Smooth muscle cell (in vitro differentiated cells): ENCODE results near the gene GNB3. TPM values are rescaled to one million over a fixed set of nuclear protein-coding genes. Genes with fewer than 3 reads are reported as not detected.
A peak's percentile ranks its signal among the peaks of the same experiment; 100 is the strongest.

Source experiments
- DNase-seq: peaks from one replicate; lab custom pipeline; 2025; ENCODE audit not compliant: unreplicated experiment; lab: John Stamatoyannopoulos, UW
- H2AFZ ChIP-seq: fragments of 200-600 bp; sonication (generic); 2 replicates; pipeline ENCODE4 v1.6.0; 2016; ENCODE audit warnings: antibody characterized with exemption, low read depth, mild to moderate bottlenecking
- H3F3A ChIP-seq: fragments of 200-600 bp; sonication (generic); 2 replicates; pipeline ENCODE4 v1.6.0; 2017; ENCODE audit warnings: antibody characterized with exemption, low read depth
- H3K27ac ChIP-seq: fragments of 200-600 bp; sonication (generic); 2 replicates; pipeline ENCODE4 v1.5.1; 2016; ENCODE audit warnings: low read depth, mild to moderate bottlenecking
- H3K27me3 ChIP-seq: fragments of 200-600 bp; sonication (generic); 2 replicates; pipeline ENCODE4 v1.6.1; 2016; ENCODE audit warnings: low read depth, mild to moderate bottlenecking
- H3K36me3 ChIP-seq: fragments of 200-600 bp; sonication (generic); 2 replicates; pipeline ENCODE4 v1.5.1; 2016; ENCODE audit warnings: low read depth
- H3K4me1 ChIP-seq: fragments of 200-600 bp; sonication (generic); 2 replicates; pipeline ENCODE4 v1.5.1; 2016; ENCODE audit warnings: low read depth
- H3K4me2 ChIP-seq: fragments of 200-600 bp; sonication (generic); 2 replicates; pipeline ENCODE4 v1.6.0; 2016; ENCODE audit warnings: mild to moderate bottlenecking
- H3K4me3 ChIP-seq: fragments of 200-600 bp; sonication (generic); 2 replicates; pipeline ENCODE4 v1.5.1; 2016; ENCODE audit warnings: mild to moderate bottlenecking
- H3K79me2 ChIP-seq: fragments of 200-600 bp; sonication (generic); 2 replicates; pipeline ENCODE4 v1.6.0; 2016; ENCODE audit warnings: low read depth, mild to moderate bottlenecking
- H3K9ac ChIP-seq: fragments of 200-600 bp; sonication (generic); 2 replicates; pipeline ENCODE4 v1.6.0; 2016; ENCODE audit warnings: low read depth
- H3K9me3 ChIP-seq: fragments of 200-600 bp; sonication (generic); replicated peaks from 2 replicates; pipeline ENCODE4 v1.5.1; 2016; ENCODE audit warnings: low read depth
- H4K20me1 ChIP-seq: fragments of 200-600 bp; sonication (generic); 2 replicates; pipeline ENCODE4 v1.6.0; 2016; ENCODE audit warnings: low read depth
- WGBS: methylation state at CpG from one replicate; pipeline ENCODE4 v1.1.7; 2016; ENCODE audit warnings: low lambda C conversion rate; 5-methylcytosine and 5-hydroxymethylcytosine counted together
- polyA plus RNA-seq: library from polyadenylated mRNA; unstranded; fragments of >200 nt; fragmentation: Nextera tagmentation; extraction: Ambion mirVana; gene quantifications from 2 replicates; pipeline ENCODE4 v1.2.1, GENCODE V29; 2016
- total RNA-seq: library from RNA; depleted of rRNA; stranded (reverse); fragments of >200 nt; gene quantifications from 2 replicates; pipeline ENCODE4 v1.2.3, GENCODE V29; 2014
- TF ChIP-seq, protein P1 (sequence below): fragments of 200-600 bp; sonication (generic); IDR thresholded peaks from 2 replicates; pipeline ENCODE4 v1.5.1; 2017; ENCODE audit warnings: borderline replicate concordance, mild to moderate bottlenecking, antibody characterized with exemption; ENCODE audit not compliant: insufficient read depth, poor library complexity, severe bottlenecking

The GNB3 gene
- total and polyA plus RNA-seq, 2 experiments from 2014 or later = 6.2 to 6.3 TPM

DNA sequence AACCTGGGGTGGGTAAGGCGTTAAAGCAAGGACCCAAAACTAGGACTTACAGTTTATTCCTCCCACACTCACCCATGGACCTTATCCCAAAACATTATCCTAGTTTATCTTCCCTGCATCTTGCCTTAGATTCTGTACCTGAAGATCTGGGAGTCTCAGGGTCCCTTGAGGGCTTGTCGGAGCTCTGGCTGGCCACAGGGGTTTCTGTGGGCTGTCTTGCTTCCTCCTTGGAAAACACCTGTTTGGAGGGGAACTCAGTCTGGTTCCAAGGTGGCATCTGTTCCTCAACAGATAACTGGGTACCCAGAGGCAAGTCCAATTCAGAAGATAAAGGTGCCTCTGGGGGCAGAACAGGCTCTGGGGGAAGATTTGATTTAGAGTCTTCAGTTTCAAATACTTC lies 8.7 kb downstream of the GNB3 start:
- no peak overlapping the region for H3K27ac ChIP-seq
- DNase-seq = no peak
- no peak overlapping the region for H3K9ac ChIP-seq
- no peaks in the 10 kb centered on the region for H3K27me3 ChIP-seq
- TF ChIP-seq, protein P1, sequence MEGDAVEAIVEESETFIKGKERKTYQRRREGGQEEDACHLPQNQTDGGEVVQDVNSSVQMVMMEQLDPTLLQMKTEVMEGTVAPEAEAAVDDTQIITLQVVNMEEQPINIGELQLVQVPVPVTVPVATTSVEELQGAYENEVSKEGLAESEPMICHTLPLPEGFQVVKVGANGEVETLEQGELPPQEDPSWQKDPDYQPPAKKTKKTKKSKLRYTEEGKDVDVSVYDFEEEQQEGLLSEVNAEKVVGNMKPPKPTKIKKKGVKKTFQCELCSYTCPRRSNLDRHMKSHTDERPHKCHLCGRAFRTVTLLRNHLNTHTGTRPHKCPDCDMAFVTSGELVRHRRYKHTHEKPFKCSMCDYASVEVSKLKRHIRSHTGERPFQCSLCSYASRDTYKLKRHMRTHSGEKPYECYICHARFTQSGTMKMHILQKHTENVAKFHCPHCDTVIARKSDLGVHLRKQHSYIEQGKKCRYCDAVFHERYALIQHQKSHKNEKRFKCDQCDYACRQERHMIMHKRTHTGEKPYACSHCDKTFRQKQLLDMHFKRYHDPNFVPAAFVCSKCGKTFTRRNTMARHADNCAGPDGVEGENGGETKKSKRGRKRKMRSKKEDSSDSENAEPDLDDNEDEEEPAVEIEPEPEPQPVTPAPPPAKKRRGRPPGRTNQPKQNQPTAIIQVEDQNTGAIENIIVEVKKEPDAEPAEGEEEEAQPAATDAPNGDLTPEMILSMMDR = no peak
- no peak overlapping the region for H3K4me3 ChIP-seq
- H3K36me3 ChIP-seq = no peaks in the 10 kb centered on the region
- H3K4me1 ChIP-seq = no peaks in the 10 kb centered on the region
- no peaks in the 10 kb centered on the region for H3K9me3 ChIP-seq
- no peak overlapping the region for H2AFZ ChIP-seq
- H4K20me1 ChIP-seq = no peaks in the 10 kb centered on the region
- no peak overlapping the region for H3K4me2 ChIP-seq
- peaks cover 9% of the 10 kb centered on the region for H3K79me2 ChIP-seq
- WGBS = 97% methylated on average over 2 of the region's 2 CpGs
- H3F3A ChIP-seq = peaks cover 7% of the 10 kb centered on the region

GRCh38 chr12:6849976-6850560 lies 9.3 kb downstream of the GNB3 start:
- peak overlapping the region; percentile 84 for H3K4me2 ChIP-seq

DNA sequence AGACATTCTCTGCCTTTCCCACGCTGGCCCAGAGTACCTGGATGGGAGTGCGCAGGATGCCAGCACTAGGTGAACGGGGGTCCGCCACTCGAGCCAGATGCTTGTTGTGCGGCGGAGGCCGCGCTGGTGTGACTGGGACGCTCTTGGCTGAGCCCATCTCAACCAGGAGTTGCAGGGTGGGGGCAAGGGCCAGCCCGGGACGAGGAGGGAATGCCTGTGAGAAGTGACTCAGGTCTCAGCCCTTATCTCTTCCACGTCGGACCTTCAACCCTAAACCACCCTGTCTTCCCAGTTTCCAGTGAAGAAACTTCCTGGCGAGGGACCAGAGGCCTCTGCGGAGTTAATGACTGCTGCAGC lies 10.0 kb downstream of the GNB3 start:
- Histone ChIP-seq H3K4me1 (no peaks in the 10 kb centered on the region), H3K79me2 (peaks cover 20% of the 10 kb centered on the region), H3K27ac (no peak overlapping the region), H3K9ac (no peak overlapping the region), H2AFZ (no peak overlapping the region), H3K36me3 (no peaks in the 10 kb centered on the region), H3K9me3 (no peaks in the 10 kb centered on the region), H3F3A (peaks cover 7% of the 10 kb centered on the region), H3K4me3 (peak overlapping the region; percentile 69), H3K4me2 (peak overlapping the region; percentile 84), H4K20me1 (peaks cover 3% of the 10 kb centered on the region), H3K27me3 (no peaks in the 10 kb centered on the region)
- no peak for DNase-seq
- 15% methylated on average over 16 of the region's 16 CpGs for WGBS
- TF ChIP-seq, protein P1 = no peak

More at GRCh38 chr12:6849976-6850560, 9.3 kb downstream of the GNB3 start:
- Histone ChIP-seq H3K4me1 (no peaks in the 10 kb centered on the region), H4K20me1 (peaks cover 3% of the 10 kb centered on the region), H3K4me3 (no peak overlapping the region), H3K36me3 (no peaks in the 10 kb centered on the region), H3K9me3 (no peaks in the 10 kb centered on the region), H3K27me3 (no peaks in the 10 kb centered on the region), H3K27ac (no peak overlapping the region), H3F3A (peaks cover 7% of the 10 kb centered on the region), H3K9ac (no peak overlapping the region), H3K79me2 (peaks cover 15% of the 10 kb centered on the region), H2AFZ (no peak overlapping the region)
- DNase-seq = no peak
- TF ChIP-seq, protein P1 = no peak
- WGBS = 86% methylated on average over 10 of the region's 10 CpGs
